A549 (cell line): ENCODE measurements around the gene HOXD9. TPM values are rescaled to one million over a fixed set of nuclear protein-coding genes. Genes with fewer than 3 reads are reported as not detected.

Source experiments
- ATAC-seq, 2 experiments: fragments of 200-7000 bp in 1 of 2; fragments of >200 bp in 1 of 2; cut with Nextera tagmentation in 1 of 2; cut with Tn5 transposase in 1 of 2; 3 replicates each; pipeline versions ENCODE4 v1.8.0 to v1.9.1; 2018 to 2020; ENCODE audit warnings: mild to moderate bottlenecking in 1 of 2, moderate library complexity in 1 of 2
- CTCF ChIA-PET: fragments of 300-600 bp; sonication (Branson Sonifier 250); formaldehyde crosslinking; extraction: SDS; loops from one replicate; lab custom pipeline; 2021; ENCODE audit warnings: antibody characterized with exemption, inconsistent platforms; lab: Yijun Ruan, JAX
- POLR2A ChIA-PET: fragments of 350-600 bp; formaldehyde crosslinking; extraction: SDS; loops from one replicate; lab custom pipeline; 2021; ENCODE audit warnings: antibody characterized with exemption, inconsistent platforms; lab: Yijun Ruan, JAX
- DNase-seq, 2 experiments: peaks; one replicate each; pipeline versions ENCODE4 v3.0.0 to v3.0.0-alpha.2; 2011 to 2016; ENCODE audit warnings: low read depth in 1 of 2, low spot score in 1 of 2
- FAIRE-seq: peaks from 2 replicates; lab custom pipeline; 2011; peaks lifted over from hg19 to GRCh38; lab: Jason Lieb, UNC
- H3K27ac ChIP-seq, 2 experiments: fragments of >200 bp; sonication (Bioruptor Twin); formaldehyde crosslinking; 3 replicates each; pipeline ENCODE4 v1.5.1; 2016 to 2017
- H3K4me1 ChIP-seq: fragments of >200 bp; sonication (Bioruptor Twin); formaldehyde crosslinking; 3 replicates; pipeline ENCODE4 v1.6.1; 2016
- H3K4me2 ChIP-seq: fragments of >200 bp; sonication (Bioruptor Twin); formaldehyde crosslinking; 3 replicates; pipeline ENCODE4 v1.6.1; 2016
- H3K4me3 ChIP-seq: fragments of >200 bp; sonication (Bioruptor Twin); formaldehyde crosslinking; 3 replicates; pipeline ENCODE4 v1.5.1; 2016
- H3K9me3 ChIP-seq: fragments of >200 bp; sonication (Bioruptor Twin); formaldehyde crosslinking; 3 replicates; pipeline ENCODE4 v1.6.1; 2016
- CBX2 ChIP-seq: fragments of 200-600 bp; sonication (generic); IDR thresholded peaks from 2 replicates; pipeline ENCODE4 v1.6.1; 2016; ENCODE audit warnings: low read depth, mild to moderate bottlenecking, borderline replicate concordance
- CHD4 ChIP-seq: fragments of 200-600 bp; sonication (generic); IDR thresholded peaks from 2 replicates; pipeline ENCODE4 v1.6.1; 2016; ENCODE audit warnings: antibody characterized with exemption, mild to moderate bottlenecking, borderline replicate concordance
- ESRRA ChIP-seq: fragments of 150-350 bp; IDR thresholded peaks from 2 replicates; pipeline ENCODE4 v1.6.1; 2014; ENCODE audit warnings: mild to moderate bottlenecking, low read length, borderline replicate concordance
- FOSL2 ChIP-seq, 2 experiments: fragments of 450-650 bp in 1 of 2; fragments of >200 bp in 1 of 2; sonication (Bioruptor Twin) in 1 of 2; formaldehyde crosslinking; IDR thresholded peaks; 2 replicates each; pipeline versions ENCODE4 v1.5.0 to v1.6.1; 2016 to 2020; ENCODE audit warnings: mild to moderate bottlenecking in 1 of 2, moderate library complexity in 1 of 2
- FOXS1 ChIP-seq: fragments of 250-450 bp; sonication (Bioruptor Pico); IDR thresholded peaks from 2 replicates; pipeline ENCODE4 v1.5.0; 2020; ENCODE audit warnings: mild to moderate bottlenecking, moderate library complexity
- HOXA7 ChIP-seq: fragments of 250-450 bp; sonication (Bioruptor Pico); IDR thresholded peaks from 2 replicates; pipeline ENCODE4 v1.5.0; 2020; ENCODE audit warnings: mild to moderate bottlenecking, moderate library complexity
- HOXB13 ChIP-seq: fragments of 250-450 bp; sonication (Bioruptor Pico); IDR thresholded peaks from 2 replicates; pipeline ENCODE4 v1.5.0; 2020; ENCODE audit warnings: low read depth, mild to moderate bottlenecking, moderate library complexity
- JUN ChIP-seq, 2 experiments: fragments of >200 bp; sonication (Bioruptor Twin); formaldehyde crosslinking; IDR thresholded peaks; 2 replicates in 1 of 2; 3 replicates in 1 of 2; pipeline ENCODE4 v1.6.1; 2016 to 2017
- JUNB ChIP-seq: fragments of >200 bp; sonication (Bioruptor Twin); formaldehyde crosslinking; IDR thresholded peaks from 2 replicates; pipeline ENCODE4 v1.6.1; 2016
- KDM5A ChIP-seq: fragments of 200-600 bp; sonication (generic); IDR thresholded peaks from 2 replicates; pipeline ENCODE4 v1.6.1; 2016; ENCODE audit warnings: antibody characterized with exemption, mild to moderate bottlenecking
- MAX ChIP-seq: IDR thresholded peaks from 2 replicates; pipeline ENCODE4 v1.6.1; 2012
- MYC ChIP-seq: IDR thresholded peaks from 2 replicates; pipeline ENCODE4 v1.6.1; 2012; ENCODE audit warnings: mild to moderate bottlenecking, inconsistent platforms, low read length, improper control_type of control experiment, borderline replicate concordance
- POLR2AphosphoS2 ChIP-seq: conservative IDR thresholded peaks from 2 replicates; pipeline ENCODE4 v1.6.1; 2012; ENCODE audit warnings: low read length, improper control_type of control experiment, inconsistent platforms
- RAD21 ChIP-seq, 2 experiments: fragments of >200 bp in 1 of 2; sonication (Bioruptor Twin) in 1 of 2; formaldehyde crosslinking in 1 of 2; IDR thresholded peaks in 1 of 2; conservative IDR thresholded peaks in 1 of 2; 2 replicates in 1 of 2; 3 replicates in 1 of 2; pipeline ENCODE4 v1.6.1; 2012 to 2018; ENCODE audit warnings: inconsistent platforms in 1 of 2
- RCOR1 ChIP-seq: fragments of 150-350 bp; IDR thresholded peaks from 2 replicates; pipeline ENCODE4 v1.6.1; 2014; ENCODE audit warnings: antibody characterized with exemption, low read length, low read depth
- SMC3 ChIP-seq: fragments of >200 bp; sonication (Bioruptor Twin); formaldehyde crosslinking; IDR thresholded peaks from 3 replicates; pipeline ENCODE4 v1.6.1; 2018; ENCODE audit warnings: inconsistent platforms
- TP53 ChIP-seq: fragments of 250-450 bp; sonication (Bioruptor Pico); IDR thresholded peaks from 2 replicates; pipeline ENCODE4 v1.5.0; 2021; ENCODE audit warnings: mild to moderate bottlenecking, moderate library complexity
- ZSCAN20 ChIP-seq: fragments of 250-450 bp; sonication (Bioruptor Pico); IDR thresholded peaks from 2 replicates; pipeline ENCODE4 v1.8.0; 2022; ENCODE audit warnings: mild to moderate bottlenecking, moderate library complexity
- whole genome bisulfite sequencing: methylation state at CpG from one replicate; pipeline ENCODE4 v1.1.6; 2017; ENCODE audit errors: missing lambda C conversion rate; 5-methylcytosine and 5-hydroxymethylcytosine counted together
- polyA plus RNA-seq, 4 experiments: library from polyadenylated mRNA; depleted of rRNA in 3 of 4; stranded (reverse); fragments of >200 nt; fragmentation: RNase III in 1 of 4; extraction: RNeasy Plus Mini Kit Qiagen cat#74134 plus additional on column Dnase treatment in 1 of 4; gene quantifications; 2 replicates in 3 of 4; 3 replicates in 1 of 4; pipeline ENCODE4 v1.2.3, GENCODE V29; 2011 to 2017
- TF ChIP-seq, protein P1 (sequence below): fragments of >200 bp; sonication (Bioruptor Twin); formaldehyde crosslinking; IDR thresholded peaks from 2 replicates; pipeline ENCODE4 v1.6.1; 2016
- TF ChIP-seq, protein P2 (sequence below): fragments of >200 bp; sonication (Bioruptor Twin); formaldehyde crosslinking; IDR thresholded peaks from 3 replicates; pipeline ENCODE4 v1.5.1; 2016

Gene HOXD9
- polyA plus RNA-seq, 2 of the 4 experiments (the other 2 are of a cell fraction), result 0.45 to 1.0 TPM

GRCh38 chr2:176085861-176086771 is 36.4 kb upstream of the HOXD9 start:
- H3K4me1 ChIP-seq, result peaks cover 7% of the 10 kb centered on the region; the same call in 1 of the 3 replicates
- H3K4me2 ChIP-seq, result peak overlapping the region; percentile 91
- H3K4me3 ChIP-seq, result peak overlapping the region; percentile 38
- peaks cover 7% of the 10 kb centered on the region for H3K9me3 ChIP-seq
- no peak for FAIRE-seq
- no peak overlapping the region for H3K27ac ChIP-seq
- POLR2A ChIA-PET, result interaction anchor here (1.3 kb wide), 1 partner anchor 11 kb away, joined by 3 read pairs; no protein-coding TSS in a partner anchor
- DNase-seq, result peak in 1 of 2 experiments; percentile 55
- CTCF ChIA-PET, result interaction anchor here (0.6 to 4.8 kb wide), 20 partner anchors 8 to 1699 kb away, joined by 3 to 42 read pairs (median 4); partner anchors contain the start of genes HOXD12 and LNPK
- TF ChIP-seq POLR2AphosphoS2 (no peak), TP53 (CRISPR knock-in tag) (no peak), JUN (IDR thresholded peaks at IDR 0.05) (no peak), RAD21 (conservative IDR thresholded peaks at IDR 0.05 in 1 of 2, IDR thresholded peaks at IDR 0.05 in 1 of 2) (peak; percentile 82 to 86), MAX (no peak), SMC3 (peak; percentile 64), MYC (no peak), ESRRA (no peak), JUNB (no peak), FOSL2 (IDR thresholded peaks at IDR 0.05) (no peak), FOSL2 (CRISPR knock-in tag; IDR thresholded peaks at IDR 0.05) (no peak)
- TF ChIP-seq, protein P1, sequence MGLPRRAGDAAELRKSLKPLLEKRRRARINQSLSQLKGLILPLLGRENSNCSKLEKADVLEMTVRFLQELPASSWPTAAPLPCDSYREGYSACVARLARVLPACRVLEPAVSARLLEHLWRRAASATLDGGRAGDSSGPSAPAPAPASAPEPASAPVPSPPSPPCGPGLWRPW, result no peak
- TF ChIP-seq, protein P2, sequence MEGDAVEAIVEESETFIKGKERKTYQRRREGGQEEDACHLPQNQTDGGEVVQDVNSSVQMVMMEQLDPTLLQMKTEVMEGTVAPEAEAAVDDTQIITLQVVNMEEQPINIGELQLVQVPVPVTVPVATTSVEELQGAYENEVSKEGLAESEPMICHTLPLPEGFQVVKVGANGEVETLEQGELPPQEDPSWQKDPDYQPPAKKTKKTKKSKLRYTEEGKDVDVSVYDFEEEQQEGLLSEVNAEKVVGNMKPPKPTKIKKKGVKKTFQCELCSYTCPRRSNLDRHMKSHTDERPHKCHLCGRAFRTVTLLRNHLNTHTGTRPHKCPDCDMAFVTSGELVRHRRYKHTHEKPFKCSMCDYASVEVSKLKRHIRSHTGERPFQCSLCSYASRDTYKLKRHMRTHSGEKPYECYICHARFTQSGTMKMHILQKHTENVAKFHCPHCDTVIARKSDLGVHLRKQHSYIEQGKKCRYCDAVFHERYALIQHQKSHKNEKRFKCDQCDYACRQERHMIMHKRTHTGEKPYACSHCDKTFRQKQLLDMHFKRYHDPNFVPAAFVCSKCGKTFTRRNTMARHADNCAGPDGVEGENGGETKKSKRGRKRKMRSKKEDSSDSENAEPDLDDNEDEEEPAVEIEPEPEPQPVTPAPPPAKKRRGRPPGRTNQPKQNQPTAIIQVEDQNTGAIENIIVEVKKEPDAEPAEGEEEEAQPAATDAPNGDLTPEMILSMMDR, result peak; percentile 73
- TF ChIP-seq, all 56 proteins: peak for 3
- ATAC-seq, result peak; percentile 51 to 69
- 5% methylated on average over 33 of the region's 46 CpGs for WGBS

- TF ChIP-seq CBX2, result no peak
- no peak for TF ChIP-seq ZSCAN20 (CRISPR knock-in tag)
- TF ChIP-seq CHD4, result no peak
- TF ChIP-seq RCOR1, result no peak
- no peak for TF ChIP-seq HOXB13 (CRISPR knock-in tag)
- no peak for TF ChIP-seq KDM5A
- no peak for TF ChIP-seq FOXS1
- TF ChIP-seq HOXA7, result no peak
- TF ChIP-seq, all 56 proteins: peak for 0
- CTCF ChIA-PET, result interaction anchor here (0.7 to 4.8 kb wide), 10 partner anchors 7 to 1532 kb away, joined by 3 to 42 read pairs (median 6); partner anchors contain the start of gene HOXD12
- peaks cover 7% of the 10 kb centered on the region; the same call in 1 of the 3 replicates for H3K4me1 ChIP-seq
- FAIRE-seq (no peak), ATAC-seq (no peak), DNase-seq (no peak)
- POLR2A ChIA-PET, result no interaction called here
- H3K9me3 ChIP-seq, result no peaks in the 10 kb centered on the region
- peak overlapping the region; percentile 22; the same call in 1 of the 3 replicates for H3K4me3 ChIP-seq
- H3K4me2 ChIP-seq, result peak overlapping the region; percentile 77
- WGBS, result 76% methylated on average over 27 of the region's 29 CpGs
- H3K27ac ChIP-seq, result no peak overlapping the region
Observed at GRCh38 chr2:176087330-176088047, 35.0 kb upstream of the HOXD9 start.
